K562 (cell line): ENCODE results near the gene TMEM53. TPM values are rescaled to one million over a fixed set of nuclear protein-coding genes. Genes with fewer than 3 reads are reported as not detected.
A peak's percentile ranks its signal among the peaks of the same experiment; 100 is the strongest.

Experiments
- ATF7 ChIP-seq: fragments of 450-650 bp; IDR thresholded peaks from 2 replicates; pipeline ENCODE4 v1.7.1; 2014; ENCODE audit warnings: mild to moderate bottlenecking, moderate library complexity
- C11orf30 ChIP-seq: fragments of 450-650 bp; IDR thresholded peaks from 2 replicates; pipeline ENCODE4 v1.6.1; 2016; ENCODE audit warnings: low read depth, mild to moderate bottlenecking
- COPS2 ChIP-seq: fragments of 450-650 bp; conservative IDR thresholded peaks from 2 replicates; pipeline ENCODE4 v1.6.1; 2016; ENCODE audit warnings: mild to moderate bottlenecking, moderate library complexity
- DNMT1 ChIP-seq: fragments of 450-650 bp; IDR thresholded peaks from 2 replicates; pipeline ENCODE4 v1.6.1; 2016; ENCODE audit warnings: antibody characterized with exemption, mild to moderate bottlenecking
- ETV6 ChIP-seq, 3 experiments: fragments of 150-350 bp in 1 of 3; sonication (generic) in 1 of 3; formaldehyde crosslinking in 1 of 3; IDR thresholded peaks; 2 replicates each; pipeline versions ENCODE4 v1.6.1 to v1.8.0; 2014 to 2022; ENCODE audit warnings: borderline replicate concordance in 2 of 3, low read depth in 2 of 3, antibody characterized with exemption in 1 of 3, low read length in 1 of 3, mild to moderate bottlenecking in 1 of 3, missing genetic modification reagents in 1 of 3
- KAT8 ChIP-seq: fragments of 450-650 bp; IDR thresholded peaks from 2 replicates; pipeline ENCODE4 v1.6.1; 2016; ENCODE audit warnings: low read depth, mild to moderate bottlenecking
- KLF16 ChIP-seq: IDR thresholded peaks from 2 replicates; pipeline ENCODE4 v1.6.1; 2016; ENCODE audit warnings: antibody characterized with exemption
- KLF6 ChIP-seq: fragments of 250-450 bp; sonication (Bioruptor Pico); IDR thresholded peaks from 2 replicates; pipeline ENCODE4 v1.4.0; 2020; ENCODE audit warnings: mild to moderate bottlenecking, moderate library complexity, borderline replicate concordance
- LARP7 ChIP-seq: fragments of 450-650 bp; IDR thresholded peaks from 2 replicates; pipeline ENCODE4 v1.6.1; 2016
- PHF20 ChIP-seq: fragments of 450-650 bp; IDR thresholded peaks from 2 replicates; pipeline ENCODE4 v1.6.1; 2018; ENCODE audit not compliant: partially characterized antibody
- PHTF2 ChIP-seq: fragments of 250-450 bp; sonication (Bioruptor Pico); IDR thresholded peaks from 2 replicates; pipeline ENCODE4 v1.5.0; 2021; ENCODE audit warnings: mild to moderate bottlenecking
- RHOXF2B ChIP-seq: fragments of 250-450 bp; sonication (Bioruptor Pico); conservative IDR thresholded peaks from 2 replicates; pipeline ENCODE4 v1.5.1; 2021
- SMAD3 ChIP-seq: fragments of 450-650 bp; formaldehyde crosslinking; conservative IDR thresholded peaks from 2 replicates; pipeline ENCODE4 v1.4.0; 2020; ENCODE audit warnings: mild to moderate bottlenecking
- TAF15 ChIP-seq: fragments of 200-400 bp; formaldehyde crosslinking; IDR thresholded peaks from 2 replicates; pipeline ENCODE4 v1.6.1; 2017; ENCODE audit warnings: mild to moderate bottlenecking, low read depth, low read length, moderate library complexity
- TAF9B ChIP-seq: fragments of 450-650 bp; IDR thresholded peaks from 2 replicates; pipeline ENCODE4 v1.6.1; 2018; ENCODE audit warnings: mild to moderate bottlenecking; ENCODE audit not compliant: partially characterized antibody
- TRIM28 ChIP-seq: fragments of 450-650 bp; IDR thresholded peaks from 2 replicates; pipeline ENCODE4 v1.6.1; 2017
- TSC22D4 ChIP-seq: fragments of 450-650 bp; IDR thresholded peaks from 2 replicates; pipeline ENCODE4 v1.6.1; 2016; ENCODE audit warnings: missing genetic modification characterization, missing biosample characterization, control low read depth
- ZEB2 ChIP-seq: fragments of 450-650 bp; IDR thresholded peaks from 2 replicates; pipeline ENCODE4 v1.6.1; 2016
- ZFX ChIP-seq: sonication (generic); formaldehyde crosslinking; IDR thresholded peaks from 2 replicates; pipeline ENCODE4 v1.8.0; 2022; ENCODE audit warnings: mild to moderate bottlenecking, missing genetic modification reagents, moderate library complexity
- ZNF133 ChIP-seq: fragments of 250-450 bp; sonication (Bioruptor Pico); IDR thresholded peaks from 2 replicates; pipeline ENCODE4 v1.4.0; 2020; ENCODE audit warnings: mild to moderate bottlenecking
- ZNF780A ChIP-seq: fragments of 250-450 bp; sonication (Bioruptor Pico); IDR thresholded peaks from 2 replicates; pipeline ENCODE4 v1.5.0; 2021; ENCODE audit warnings: mild to moderate bottlenecking
- polyA plus RNA-seq, 8 experiments: library from polyadenylated mRNA; depleted of rRNA in 4 of 8; stranded (reverse) in 5 of 8; unstranded in 3 of 8; fragments of >200 nt; fragmentation: Nextera tagmentation in 2 of 8; fragmentation: Illumina TruSeq in 1 of 8; extraction: Ambion mirVana in 2 of 8; extraction: Trizol in 1 of 8; gene quantifications; 2 replicates each; pipeline versions ENCODE4 v1.2.1 to v1.2.3, GENCODE V29; 2011 to 2014; ENCODE audit warnings: inconsistent platforms in 1 of 8, missing spikeins in 1 of 8
- total RNA-seq, 7 experiments: library from RNA; depleted of rRNA in 6 of 7; stranded (reverse); fragments of >200 nt in 6 of 7; fragmentation: Illumina TruSeq in 2 of 7; extraction: Trizol in 2 of 7; gene quantifications; 2 replicates each; pipeline versions ENCODE4 v1.2.1 to v1.2.3, GENCODE V29; 2011 to 2021; ENCODE audit warnings: low replicate concordance in 1 of 7
- TF ChIP-seq, protein P1 (sequence below): fragments of 450-650 bp; formaldehyde crosslinking; IDR thresholded peaks from 2 replicates; pipeline ENCODE4 v1.4.0; 2020; ENCODE audit warnings: mild to moderate bottlenecking, moderate library complexity
- TF ChIP-seq, protein P2 (sequence below): fragments of 450-650 bp; formaldehyde crosslinking; IDR thresholded peaks from 2 replicates; pipeline ENCODE4 v1.4.0; 2020; ENCODE audit warnings: mild to moderate bottlenecking, mixed read lengths
- TF ChIP-seq, protein P3 (sequence below), 2 experiments: fragments of 450-650 bp in 1 of 2; sonication (generic) in 1 of 2; formaldehyde crosslinking; conservative IDR thresholded peaks; 2 replicates each; pipeline versions ENCODE4 v1.4.0 to v1.8.1; 2020 to 2022; ENCODE audit warnings: mild to moderate bottlenecking in 1 of 2, missing genetic modification reagents in 1 of 2
- TF ChIP-seq, protein P4 (sequence below): IDR thresholded peaks from 2 replicates; pipeline ENCODE4 v1.6.1; 2016; ENCODE audit warnings: missing genetic modification characterization, missing compliant biosample characterization

Gene TMEM53
- total and polyA plus RNA-seq, 9 of the 15 experiments (the other 6 are each of a cell fraction or from before 2014, with no cell fraction given), result 0.23 to 3.7 (median 2.0) TPM

DNA sequence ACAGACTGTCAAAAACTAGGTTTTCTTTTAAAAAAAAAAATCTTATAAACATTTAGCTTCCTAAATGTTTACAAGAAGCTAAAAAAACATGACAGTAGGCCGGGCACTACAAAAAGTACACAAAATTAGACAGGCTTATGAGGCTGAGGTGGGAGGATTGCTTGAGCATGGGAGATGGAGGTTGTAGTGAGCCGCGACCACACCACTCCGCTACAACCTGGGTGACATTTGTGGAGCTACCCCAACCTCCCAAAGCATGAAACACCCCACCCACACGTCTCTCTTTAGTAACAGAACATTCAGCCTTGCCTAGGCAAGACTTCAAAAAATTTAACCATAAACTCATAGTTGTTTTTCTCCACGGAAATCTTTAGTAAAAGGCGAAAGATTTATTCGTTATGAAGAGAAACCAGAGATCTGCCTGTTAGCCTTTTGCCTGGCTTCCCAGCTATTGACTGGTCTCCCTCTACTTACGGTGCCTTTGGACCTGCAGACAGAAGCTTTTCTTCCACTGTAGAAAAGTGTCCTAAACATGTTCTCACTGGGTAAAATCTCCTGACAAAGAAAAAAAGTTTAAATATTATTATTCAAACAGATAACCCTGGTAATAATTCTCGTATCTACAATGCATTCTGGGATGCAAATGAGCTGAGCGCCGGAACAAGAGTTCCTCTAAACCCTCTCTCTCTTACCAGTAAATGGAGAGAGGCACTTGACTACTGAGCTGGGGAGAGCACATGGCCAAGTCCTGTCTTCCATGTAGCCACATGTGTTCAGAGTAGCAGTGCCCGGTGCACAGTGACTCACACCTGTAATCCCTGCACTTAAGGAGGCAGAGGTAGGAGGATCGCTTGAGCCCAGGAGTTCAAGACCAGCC lies 47.4 kb upstream of the TMEM53 start (continued):
- TF ChIP-seq, protein P1, sequence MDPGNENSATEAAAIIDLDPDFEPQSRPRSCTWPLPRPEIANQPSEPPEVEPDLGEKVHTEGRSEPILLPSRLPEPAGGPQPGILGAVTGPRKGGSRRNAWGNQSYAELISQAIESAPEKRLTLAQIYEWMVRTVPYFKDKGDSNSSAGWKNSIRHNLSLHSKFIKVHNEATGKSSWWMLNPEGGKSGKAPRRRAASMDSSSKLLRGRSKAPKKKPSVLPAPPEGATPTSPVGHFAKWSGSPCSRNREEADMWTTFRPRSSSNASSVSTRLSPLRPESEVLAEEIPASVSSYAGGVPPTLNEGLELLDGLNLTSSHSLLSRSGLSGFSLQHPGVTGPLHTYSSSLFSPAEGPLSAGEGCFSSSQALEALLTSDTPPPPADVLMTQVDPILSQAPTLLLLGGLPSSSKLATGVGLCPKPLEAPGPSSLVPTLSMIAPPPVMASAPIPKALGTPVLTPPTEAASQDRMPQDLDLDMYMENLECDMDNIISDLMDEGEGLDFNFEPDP (CRISPR knock-in tag), result peak; percentile 98
- TF ChIP-seq LARP7 (peak; percentile 99), TSC22D4 (tag) (no peak), SMAD3 (CRISPR knock-in tag) (peak; percentile 99), COPS2 (no peak), TAF9B (peak; percentile 99), RHOXF2B (CRISPR knock-in tag) (peak; percentile 100), ZNF133 (CRISPR knock-in tag) (no peak), TAF15 (0 out of 2 replicates have a peak, but pooled peaks have one; percentile 78), KAT8 (no peak), TRIM28 (peak; percentile 66; the same call in 1 of the 2 replicates), KLF6 (CRISPR knock-in tag) (peak; percentile 86), PHF20 (peak; percentile 81), ZEB2 (peak; percentile 47), ZNF780A (CRISPR knock-in tag) (peak; percentile 100), C11orf30 (no peak), ZFX (CRISPR knock-in tag) (peak; percentile 73; the same call in 1 of the 2 replicates), ATF7 (peak; percentile 92), ETV6 (IDR thresholded peaks at IDR 0.05; ENCODE audit: borderline replicate concordance in 1 of 2, low read depth in 2 of 2, low read length in 1 of 2) (peak; percentile 71 to 95; a peak in 3 of 4 replicates), ETV6 (CRISPR knock-in tag; IDR thresholded peaks at IDR 0.05; ENCODE audit: borderline replicate concordance) (peak; percentile 98), PHTF2 (CRISPR knock-in tag) (peak; percentile 99), DNMT1 (no peak; the same call in 1 of the 2 replicates), KLF16 (peak; percentile 80)
- TF ChIP-seq, protein P2, sequence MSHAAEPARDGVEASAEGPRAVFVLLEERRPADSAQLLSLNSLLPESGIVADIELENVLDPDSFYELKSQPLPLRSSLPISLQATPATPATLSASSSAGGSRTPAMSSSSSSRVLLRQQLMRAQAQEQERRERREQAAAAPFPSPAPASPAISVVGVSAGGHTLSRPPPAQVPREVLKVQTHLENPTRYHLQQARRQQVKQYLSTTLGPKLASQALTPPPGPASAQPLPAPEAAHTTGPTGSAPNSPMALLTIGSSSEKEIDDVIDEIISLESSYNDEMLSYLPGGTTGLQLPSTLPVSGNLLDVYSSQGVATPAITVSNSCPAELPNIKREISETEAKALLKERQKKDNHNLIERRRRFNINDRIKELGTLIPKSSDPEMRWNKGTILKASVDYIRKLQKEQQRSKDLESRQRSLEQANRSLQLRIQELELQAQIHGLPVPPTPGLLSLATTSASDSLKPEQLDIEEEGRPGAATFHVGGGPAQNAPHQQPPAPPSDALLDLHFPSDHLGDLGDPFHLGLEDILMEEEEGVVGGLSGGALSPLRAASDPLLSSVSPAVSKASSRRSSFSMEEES (CRISPR knock-in tag), result peak; percentile 69
- TF ChIP-seq, protein P3, sequence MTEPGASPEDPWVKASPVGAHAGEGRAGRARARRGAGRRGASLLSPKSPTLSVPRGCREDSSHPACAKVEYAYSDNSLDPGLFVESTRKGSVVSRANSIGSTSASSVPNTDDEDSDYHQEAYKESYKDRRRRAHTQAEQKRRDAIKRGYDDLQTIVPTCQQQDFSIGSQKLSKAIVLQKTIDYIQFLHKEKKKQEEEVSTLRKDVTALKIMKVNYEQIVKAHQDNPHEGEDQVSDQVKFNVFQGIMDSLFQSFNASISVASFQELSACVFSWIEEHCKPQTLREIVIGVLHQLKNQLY (CRISPR knock-in tag; conservative IDR thresholded peaks at IDR 0.05), result peak; percentile 98 to 100
- TF ChIP-seq, protein P4, sequence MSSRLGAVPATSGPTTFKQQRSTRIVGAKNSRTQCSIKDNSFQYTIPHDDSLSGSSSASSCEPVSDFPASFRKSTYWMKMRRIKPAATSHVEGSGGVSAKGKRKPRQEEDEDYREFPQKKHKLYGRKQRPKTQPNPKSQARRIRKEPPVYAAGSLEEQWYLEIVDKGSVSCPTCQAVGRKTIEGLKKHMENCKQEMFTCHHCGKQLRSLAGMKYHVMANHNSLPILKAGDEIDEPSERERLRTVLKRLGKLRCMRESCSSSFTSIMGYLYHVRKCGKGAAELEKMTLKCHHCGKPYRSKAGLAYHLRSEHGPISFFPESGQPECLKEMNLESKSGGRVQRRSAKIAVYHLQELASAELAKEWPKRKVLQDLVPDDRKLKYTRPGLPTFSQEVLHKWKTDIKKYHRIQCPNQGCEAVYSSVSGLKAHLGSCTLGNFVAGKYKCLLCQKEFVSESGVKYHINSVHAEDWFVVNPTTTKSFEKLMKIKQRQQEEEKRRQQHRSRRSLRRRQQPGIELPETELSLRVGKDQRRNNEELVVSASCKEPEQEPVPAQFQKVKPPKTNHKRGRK (tag), result no peak
